Measurements from ENCODE around the gene SMIM44. TPM values are rescaled to one million over a fixed set of nuclear protein-coding genes. Genes with fewer than 3 reads are reported as not detected.

Gene SMIM44
- total and polyA plus RNA-seq, 2 donors from 2014 or later = not detected

- DNase-seq (peak; percentile 76 to 89 (median 83)), FAIRE-seq (no peak)
- TF ChIP-seq, protein P1, sequence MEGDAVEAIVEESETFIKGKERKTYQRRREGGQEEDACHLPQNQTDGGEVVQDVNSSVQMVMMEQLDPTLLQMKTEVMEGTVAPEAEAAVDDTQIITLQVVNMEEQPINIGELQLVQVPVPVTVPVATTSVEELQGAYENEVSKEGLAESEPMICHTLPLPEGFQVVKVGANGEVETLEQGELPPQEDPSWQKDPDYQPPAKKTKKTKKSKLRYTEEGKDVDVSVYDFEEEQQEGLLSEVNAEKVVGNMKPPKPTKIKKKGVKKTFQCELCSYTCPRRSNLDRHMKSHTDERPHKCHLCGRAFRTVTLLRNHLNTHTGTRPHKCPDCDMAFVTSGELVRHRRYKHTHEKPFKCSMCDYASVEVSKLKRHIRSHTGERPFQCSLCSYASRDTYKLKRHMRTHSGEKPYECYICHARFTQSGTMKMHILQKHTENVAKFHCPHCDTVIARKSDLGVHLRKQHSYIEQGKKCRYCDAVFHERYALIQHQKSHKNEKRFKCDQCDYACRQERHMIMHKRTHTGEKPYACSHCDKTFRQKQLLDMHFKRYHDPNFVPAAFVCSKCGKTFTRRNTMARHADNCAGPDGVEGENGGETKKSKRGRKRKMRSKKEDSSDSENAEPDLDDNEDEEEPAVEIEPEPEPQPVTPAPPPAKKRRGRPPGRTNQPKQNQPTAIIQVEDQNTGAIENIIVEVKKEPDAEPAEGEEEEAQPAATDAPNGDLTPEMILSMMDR (IDR thresholded peaks at IDR 0.05; ENCODE audit: borderline replicate concordance, extremely low read depth, insufficient read depth) = no peak
- intact Hi-C loops (cut with DNase I) = no loop called here
- Histone ChIP-seq H3K4me3 (ENCODE audit: low read length in 3 of 3) (peak within 1 kb of the TSS in 2 of 3 donors; percentile 37 to 47), H3K36me3 (ENCODE audit: control insufficient read depth in 2 of 3, insufficient read depth in 3 of 3, low read length in 3 of 3) (peaks cover 0 to 7% (median 3%) of the 10 kb centered on the region in 3 donors), H3K9ac (ENCODE audit: low read length in 3 of 3) (no peak within 1 kb of the TSS), H3K27ac (ENCODE audit: low read depth in 2 of 2, low read length in 2 of 2) (peak within 1 kb of the TSS; percentile 48 to 82), H3K4me1 (ENCODE audit: control insufficient read depth in 2 of 3, insufficient read depth in 2 of 3, low read depth in 1 of 3, low read length in 3 of 3) (peaks cover 0 to 10% (median 4%) of the 10 kb centered on the region in 3 donors), H3K9me3 (ENCODE audit: control insufficient read depth in 2 of 3, insufficient read depth in 1 of 3, low read length in 3 of 3) (no peaks in the 10 kb centered on the region), H3K27me3 (ENCODE audit: control insufficient read depth, insufficient read depth, low read length) (no peaks in the 10 kb centered on the region)
Observed at GRCh38 chr19:3480383-3481091, 2.7 kb downstream of the SMIM44 start, which contains the start of gene SMIM24. SMIM24 (minus strand) TSS chr19:3480525; CDS start chr19:3480463, 62 bp downstream.

GRCh38 chr19:3479834-3480215 lies 3.4 kb downstream of the SMIM44 start:
- H3K9ac ChIP-seq (ENCODE audit: low read length in 3 of 3) = no peak overlapping the region
- FAIRE-seq (no peak), DNase-seq (peak in 4 of 5 donors; percentile 56 to 78 (median 63))
- H3K27ac ChIP-seq (ENCODE audit: low read depth in 2 of 2, low read length in 2 of 2) = peak overlapping the region in 1 of 2 donors; percentile 82
- H3K4me3 ChIP-seq (ENCODE audit: low read length in 3 of 3) = peak overlapping the region in 2 of 3 donors; percentile 37 to 47
- TF ChIP-seq, protein P1 (IDR thresholded peaks at IDR 0.05; ENCODE audit: borderline replicate concordance, extremely low read depth, insufficient read depth) = no peak
- no peaks in the 10 kb centered on the region for H3K9me3 ChIP-seq (ENCODE audit: control insufficient read depth in 2 of 3, insufficient read depth in 1 of 3, low read length in 3 of 3)
- no peaks in the 10 kb centered on the region for H3K27me3 ChIP-seq (ENCODE audit: control insufficient read depth, insufficient read depth, low read length)
- peaks cover 0 to 7% (median 3%) of the 10 kb centered on the region in 3 donors for H3K36me3 ChIP-seq (ENCODE audit: control insufficient read depth in 2 of 3, insufficient read depth in 3 of 3, low read length in 3 of 3)
- H3K4me1 ChIP-seq (ENCODE audit: control insufficient read depth in 2 of 3, insufficient read depth in 2 of 3, low read depth in 1 of 3, low read length in 3 of 3) = peaks cover 0 to 14% (median 4%) of the 10 kb centered on the region in 3 donors
- intact Hi-C loops (cut with DNase I) = loop anchor here (10.0 kb wide), 1 partner anchor 155 kb away; no protein-coding TSS in a partner anchor

- H3K4me3 ChIP-seq (ENCODE audit: low read length in 3 of 3) = peak overlapping the region in 1 of 3 donors; percentile 47
- TF ChIP-seq, protein P1 (IDR thresholded peaks at IDR 0.05; ENCODE audit: borderline replicate concordance, extremely low read depth, insufficient read depth) = no peak
- FAIRE-seq = no peak
- H3K27me3 ChIP-seq (ENCODE audit: control insufficient read depth, insufficient read depth, low read length) = no peaks in the 10 kb centered on the region
- intact Hi-C loops (cut with DNase I) = loop anchor here (10.0 kb wide), 1 partner anchor 155 kb away; no protein-coding TSS in a partner anchor
- no peak overlapping the region for H3K27ac ChIP-seq (ENCODE audit: low read depth in 2 of 2, low read length in 2 of 2)
- peaks cover 0 to 18% (median 7%) of the 10 kb centered on the region in 3 donors for H3K4me1 ChIP-seq (ENCODE audit: control insufficient read depth in 2 of 3, insufficient read depth in 2 of 3, low read depth in 1 of 3, low read length in 3 of 3)
- peaks cover 0 to 10% (median 8%) of the 10 kb centered on the region in 3 donors for H3K36me3 ChIP-seq (ENCODE audit: control insufficient read depth in 2 of 3, insufficient read depth in 3 of 3, low read length in 3 of 3)
- H3K9me3 ChIP-seq (ENCODE audit: control insufficient read depth in 2 of 3, insufficient read depth in 1 of 3, low read length in 3 of 3) = no peaks in the 10 kb centered on the region
- DNase-seq = peak in 2 of 5 donors; percentile 61 to 72
- no peak overlapping the region for H3K9ac ChIP-seq (ENCODE audit: low read length in 3 of 3)
Observed at GRCh38 chr19:3479177-3479833, 3.9 kb downstream of the SMIM44 start.

Data from kidney (tissue), 14 donors.